HuH-7.5 (cell line): ENCODE data around the gene ZBTB17.
"Not testable (repeated sequence)": the region's sequence is repeated elsewhere in the genome, so short reads cannot be mapped to it uniquely, and the experiment has no call there.

Experiments
- DNase-seq: peaks from one replicate; pipeline ENCODE4 v3.0.0; 2011; ENCODE audit warnings: low spot score

The ZBTB17 gene

DNA sequence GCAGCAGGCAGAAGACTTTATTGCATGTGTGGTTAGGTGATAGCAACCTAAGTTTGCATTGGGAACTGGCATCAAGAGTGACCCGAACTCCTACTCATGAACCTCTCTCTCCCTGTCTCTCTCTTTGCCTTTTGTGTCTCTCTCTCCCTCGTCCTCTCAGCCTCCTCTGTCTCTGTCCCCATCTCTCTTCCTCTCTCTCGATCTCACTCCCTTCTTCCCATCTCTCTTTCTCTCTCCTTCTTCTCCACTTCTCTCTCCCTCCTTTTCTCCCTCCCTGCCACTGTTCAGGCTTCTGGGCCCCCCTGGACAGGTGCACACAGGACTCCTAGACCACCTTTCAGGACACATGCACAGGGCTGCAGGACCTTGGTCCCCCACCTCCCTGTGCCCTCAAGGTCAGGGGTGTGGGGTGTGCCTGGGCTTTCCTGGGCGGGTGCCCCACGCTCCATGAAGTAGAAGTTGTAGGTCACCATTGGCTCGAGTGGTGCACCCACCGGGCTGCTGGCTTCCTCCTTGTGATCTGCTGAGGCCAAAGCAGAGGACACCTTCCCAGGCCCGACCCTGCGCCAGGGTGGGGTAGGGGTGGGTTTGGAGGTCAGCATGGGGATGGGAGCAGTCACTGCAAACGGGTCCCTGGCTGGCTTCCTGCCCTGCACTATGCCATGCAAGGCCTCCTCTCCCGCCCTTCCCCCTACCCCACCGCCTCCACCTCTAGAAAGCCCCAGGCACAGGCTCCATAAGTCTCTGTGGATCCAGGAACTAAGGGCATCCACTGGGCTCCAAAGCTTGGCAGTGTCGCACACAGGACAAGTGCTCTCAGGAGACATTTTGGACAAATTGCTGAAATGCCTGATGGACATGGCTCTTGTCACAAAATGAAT lies 13.2 kb upstream of the ZBTB17 start:
- no peak for DNase-seq

DNA sequence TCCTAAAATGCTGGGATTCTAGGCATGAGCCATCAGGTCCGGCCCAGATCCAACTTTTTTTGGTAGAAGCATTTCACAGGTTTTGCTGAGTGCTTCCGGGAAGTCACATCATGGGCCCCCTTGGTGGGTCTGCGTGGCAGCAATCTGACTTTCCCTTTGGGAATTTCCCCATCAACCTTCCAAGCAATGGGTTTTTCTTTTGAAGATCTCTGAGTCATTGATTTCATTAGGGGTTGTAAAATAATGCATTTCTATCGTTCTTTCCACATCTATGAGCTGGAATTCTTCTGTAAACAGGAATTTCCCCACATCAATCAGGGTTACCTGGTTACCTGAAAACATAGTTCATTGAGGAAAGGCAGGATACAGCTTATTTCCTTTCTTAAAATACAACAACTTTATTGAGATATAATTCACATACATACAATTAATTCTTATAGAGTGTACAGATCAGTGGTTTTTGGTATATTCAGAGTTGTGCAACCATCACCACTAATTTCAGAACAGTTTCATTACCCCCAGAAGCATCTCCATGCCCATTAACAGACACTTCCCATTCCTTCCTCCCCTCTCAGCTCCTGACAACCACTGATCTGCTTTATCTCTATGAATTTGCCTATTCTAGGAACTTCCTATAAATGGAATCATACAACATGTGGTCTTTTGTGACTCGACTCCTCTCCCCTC lies 9.9 kb upstream of the ZBTB17 start:
- no peak for DNase-seq

DNA sequence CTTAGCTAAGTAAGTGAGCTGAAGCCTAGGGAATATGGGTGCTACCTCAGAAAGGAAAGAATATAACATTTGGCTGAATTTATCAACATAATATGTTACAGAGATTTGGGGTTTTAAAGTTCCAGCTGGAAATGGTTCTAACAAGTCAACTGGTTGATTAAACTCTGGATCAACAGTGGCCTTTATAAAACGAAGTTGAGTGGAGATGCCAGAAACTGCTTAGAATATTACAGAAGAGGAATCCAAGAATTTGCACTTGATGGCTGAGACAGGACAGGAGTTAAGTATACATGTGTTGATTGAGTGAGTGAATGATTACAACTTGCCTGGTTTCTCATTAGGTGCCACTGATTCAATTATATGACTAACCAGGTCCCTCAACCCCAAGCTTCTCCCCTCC lies 7.4 kb upstream of the ZBTB17 start:
- DNase-seq: no peak

DNA sequence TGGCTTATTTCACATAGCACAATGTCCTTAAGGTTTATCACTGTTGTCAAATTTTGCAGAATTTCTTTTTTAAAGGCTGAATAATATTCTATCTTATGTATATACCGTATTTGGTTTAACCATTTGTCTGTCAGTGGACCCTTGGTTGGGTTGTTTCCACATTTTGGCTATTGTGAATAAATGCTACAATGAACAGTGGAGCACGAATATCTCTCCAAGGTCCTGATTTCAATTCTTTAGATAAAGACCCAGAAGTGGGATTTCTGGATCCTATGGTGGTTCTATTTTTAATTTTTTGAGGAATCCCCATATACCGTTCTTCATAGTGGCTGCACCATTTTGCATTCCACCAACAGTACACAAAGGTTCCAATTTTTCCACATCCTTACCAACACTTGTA lies 5.8 kb upstream of the ZBTB17 start:
- DNase-seq: no peak

DNA sequence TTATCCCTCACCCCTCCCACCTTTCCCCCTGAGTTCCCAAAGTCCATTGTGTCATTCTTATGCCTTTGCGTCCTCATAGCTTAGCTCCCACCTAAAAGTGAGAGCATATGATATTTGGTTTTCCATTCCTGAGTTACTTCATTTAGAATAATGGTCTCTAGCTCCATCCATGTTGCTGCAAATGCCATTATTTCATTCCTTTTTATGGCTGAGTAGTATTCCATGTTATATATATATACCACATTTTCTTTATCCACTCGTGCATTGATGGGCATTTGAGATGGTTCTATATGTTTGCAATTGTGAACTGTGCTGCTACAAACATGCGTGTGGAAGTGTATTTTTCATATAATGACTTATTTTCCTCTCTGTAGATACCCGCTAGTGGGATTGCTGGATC lies 2.0 kb upstream of the ZBTB17 start:
- DNase-seq: not testable (repeated sequence)

DNA sequence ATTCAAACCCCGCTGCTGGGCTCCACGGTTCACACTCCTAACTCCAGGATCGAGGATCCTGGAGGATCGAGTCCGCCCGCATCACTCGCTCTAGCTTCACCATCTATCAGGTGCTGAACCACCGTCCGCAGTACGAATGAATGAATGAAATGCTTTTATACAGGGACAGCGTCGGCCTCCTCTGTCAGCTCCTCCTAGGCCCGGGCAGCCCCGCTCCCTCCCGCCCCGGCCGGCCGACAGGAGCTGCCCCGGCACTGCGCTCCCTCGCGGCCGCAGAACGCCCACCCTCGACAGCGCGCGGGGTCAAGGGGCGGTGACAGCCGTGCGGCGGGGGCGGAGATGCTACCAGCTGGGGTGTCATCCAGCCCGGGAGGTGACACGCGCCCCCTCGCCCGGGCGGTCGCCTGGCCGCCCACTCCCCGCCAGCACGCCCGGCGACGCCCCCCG lies 520 bp downstream of the ZBTB17 start:
- peak; percentile 67 for DNase-seq

DNA sequence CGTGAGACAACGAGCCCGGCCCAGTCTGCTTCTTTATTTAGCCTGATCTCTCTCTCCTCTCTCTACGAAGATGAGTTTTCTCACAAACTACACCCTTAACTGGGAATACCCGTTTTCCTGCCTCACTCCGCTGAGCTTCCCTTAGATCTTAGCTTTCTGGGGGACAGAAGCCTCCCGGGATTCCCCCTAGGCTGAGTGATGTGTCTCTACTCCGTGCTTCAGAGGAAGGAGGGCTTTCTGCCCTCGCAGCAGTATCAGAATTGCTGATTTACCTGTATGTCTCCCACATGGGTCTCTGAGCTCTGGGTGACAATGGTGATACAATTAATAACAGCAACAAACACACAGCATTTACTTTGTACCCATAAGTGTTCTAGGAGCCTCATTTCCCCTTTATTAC lies 1.0 kb downstream of the ZBTB17 start:
- DNase-seq: no peak

DNA sequence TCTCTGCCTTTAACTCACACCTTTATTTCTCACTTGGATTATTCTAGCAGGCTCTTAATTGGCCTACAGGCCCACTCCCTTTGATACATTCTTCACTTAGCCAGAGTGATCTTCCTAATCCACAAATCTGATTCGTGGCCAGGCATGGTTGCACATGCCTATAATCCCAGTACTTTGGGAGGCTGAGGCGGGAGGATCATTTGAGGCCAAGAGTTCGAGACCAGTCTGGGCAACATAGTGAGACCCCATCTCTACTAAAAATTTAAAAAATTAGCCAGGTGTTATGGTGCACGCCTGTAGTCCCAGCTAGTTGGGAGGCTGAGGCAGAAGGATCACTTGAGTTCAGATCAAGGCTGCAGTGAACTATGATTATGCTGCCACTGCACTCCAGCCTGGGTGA lies 2.1 kb downstream of the ZBTB17 start:
- no peak for DNase-seq

DNA sequence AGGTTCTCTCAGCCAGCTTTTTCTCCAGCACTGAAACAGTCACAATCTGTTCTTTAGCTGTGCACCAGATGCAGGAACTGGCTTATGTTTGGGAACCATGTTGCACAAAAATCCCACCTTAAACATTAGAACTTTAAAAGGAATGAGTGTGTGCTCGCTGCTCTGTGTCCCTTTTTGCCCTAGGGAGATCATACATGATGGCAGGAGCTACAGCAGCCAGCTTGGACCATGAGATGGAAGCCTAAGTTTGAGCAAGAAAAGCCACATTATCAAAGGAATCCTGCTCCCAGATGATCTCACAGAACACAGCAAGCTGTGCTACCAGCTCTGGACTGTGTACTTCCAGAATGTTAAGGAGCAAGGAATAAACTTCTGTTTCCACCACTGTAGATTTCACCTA lies 3.5 kb downstream of the ZBTB17 start:
- no peak for DNase-seq

DNA sequence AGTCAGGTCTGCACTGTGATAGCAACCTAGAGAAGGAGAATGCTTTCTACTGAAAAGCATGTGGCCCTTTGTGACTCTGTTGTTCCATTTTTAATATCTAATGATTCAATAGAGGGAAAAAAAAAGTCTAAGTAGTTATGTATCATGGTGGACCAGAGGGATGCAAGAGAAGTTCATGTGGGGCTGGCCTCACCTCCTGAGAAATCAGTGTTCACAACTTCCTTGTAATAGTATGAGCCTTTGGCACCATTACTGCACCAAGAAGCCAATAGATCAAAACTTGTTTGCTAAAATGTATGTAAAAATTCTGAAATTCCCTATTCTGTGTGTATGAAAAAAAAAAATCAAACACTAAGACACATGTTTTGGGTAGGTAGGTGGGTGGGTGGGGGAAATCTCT lies 5.0 kb downstream of the ZBTB17 start:
- DNase-seq: no peak

DNA sequence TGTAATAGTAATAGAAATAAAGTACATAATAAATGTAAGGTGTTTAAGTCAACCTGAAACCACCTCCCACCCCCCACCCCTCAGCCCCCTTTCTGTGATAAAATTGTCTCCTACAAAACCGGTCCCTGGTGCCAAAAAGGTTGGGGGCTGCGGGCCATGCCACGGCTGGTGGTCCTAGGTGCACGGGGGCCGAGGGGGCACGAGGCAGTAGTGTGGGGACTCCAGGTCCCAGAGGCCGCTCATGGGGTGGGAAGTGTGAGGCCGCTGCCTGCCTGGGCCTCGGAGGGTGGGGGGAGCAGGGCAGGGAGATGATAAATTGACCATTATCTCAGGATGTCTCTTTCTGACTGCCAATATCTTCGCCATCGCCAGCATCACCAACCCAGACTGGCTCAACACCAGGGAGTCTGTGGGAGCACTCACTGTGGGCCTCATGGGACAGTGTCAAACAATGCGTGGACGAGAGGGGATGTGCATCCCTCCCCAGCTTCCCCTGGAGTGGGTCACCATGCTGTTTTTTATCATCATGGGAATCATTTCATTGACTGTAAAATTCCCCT lies 6.5 kb downstream of the ZBTB17 start:
- no peak for DNase-seq

DNA sequence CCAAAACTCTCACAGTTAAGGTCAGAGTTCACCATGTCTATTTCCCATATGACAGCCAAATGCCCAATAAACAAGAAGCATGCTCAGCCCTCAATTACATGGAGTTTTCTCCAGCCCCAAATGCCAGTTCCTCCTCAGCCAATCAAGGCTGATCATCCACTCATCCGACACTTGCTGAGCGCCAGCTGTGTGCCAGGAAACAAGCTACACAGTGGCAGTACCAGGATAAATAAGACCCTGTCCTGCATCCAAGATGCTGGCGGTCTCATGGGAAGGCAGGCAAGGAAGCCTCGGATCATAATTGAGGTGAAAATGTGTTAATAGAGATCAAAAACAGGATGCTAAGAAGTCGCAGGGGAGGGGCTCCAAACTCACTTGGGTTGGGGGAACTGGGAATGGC lies 7.7 kb downstream of the ZBTB17 start:
- DNase-seq: no peak

DNA sequence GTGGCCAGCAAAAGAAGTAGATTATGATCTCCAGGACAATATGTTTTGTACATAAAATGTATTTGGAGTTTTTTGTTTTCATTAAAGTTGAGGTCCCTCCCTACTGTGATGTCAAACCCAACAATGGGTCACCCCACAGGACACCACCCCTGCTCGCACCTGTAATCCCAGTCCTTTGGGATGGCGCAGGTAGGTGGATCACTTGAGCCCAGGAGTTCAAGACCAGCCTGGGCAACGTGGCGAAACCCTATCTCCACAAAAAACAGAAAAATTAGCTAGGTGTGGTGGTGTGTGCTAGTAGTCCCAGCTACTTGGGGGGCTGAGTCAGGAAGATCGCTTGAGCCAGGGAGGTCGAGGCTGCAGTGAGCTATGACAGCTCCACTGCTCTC lies 9.0 kb downstream of the ZBTB17 start:
- no peak for DNase-seq

DNA sequence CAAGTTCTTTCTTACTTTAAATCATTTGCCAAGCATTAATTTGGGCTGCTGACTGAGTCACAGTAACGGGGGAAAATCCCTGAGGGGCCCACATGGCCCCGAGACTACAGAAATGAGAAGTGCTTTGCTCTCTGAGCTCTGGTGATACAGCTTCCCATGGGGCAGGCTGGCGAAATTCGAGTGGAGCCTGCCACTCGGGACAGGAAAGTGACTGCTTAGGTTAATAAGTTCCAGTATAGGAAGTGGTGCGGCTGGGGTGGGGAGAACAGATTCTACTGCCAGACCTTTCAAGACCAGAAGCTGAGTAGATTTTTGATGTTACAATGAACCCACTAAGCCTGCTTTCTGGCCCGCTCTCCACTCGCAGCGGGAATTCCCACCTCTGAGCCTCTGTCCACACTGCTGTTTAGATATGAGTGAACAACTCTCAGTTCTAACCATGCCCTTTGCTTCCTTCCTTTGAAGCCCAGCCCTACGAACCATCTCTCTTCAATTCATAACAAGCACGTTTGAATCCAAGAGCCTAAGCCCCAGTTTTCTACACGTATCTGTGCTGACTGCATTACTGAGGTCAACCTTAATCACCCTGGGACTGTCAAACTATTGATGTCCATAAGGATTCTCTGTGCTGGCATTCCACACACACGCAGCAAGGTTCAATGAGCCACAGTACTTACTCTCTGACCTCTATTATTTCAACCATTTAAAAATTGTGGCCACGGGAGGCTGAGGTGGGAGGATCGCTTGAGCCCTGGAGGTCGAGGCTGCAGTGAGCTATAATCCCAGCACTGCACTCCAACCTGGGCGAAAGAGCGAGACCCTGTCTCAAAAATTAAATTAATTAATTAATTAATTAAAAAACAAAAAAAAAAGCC lies 9.6 kb downstream of the ZBTB17 start:
- no peak for DNase-seq

DNA sequence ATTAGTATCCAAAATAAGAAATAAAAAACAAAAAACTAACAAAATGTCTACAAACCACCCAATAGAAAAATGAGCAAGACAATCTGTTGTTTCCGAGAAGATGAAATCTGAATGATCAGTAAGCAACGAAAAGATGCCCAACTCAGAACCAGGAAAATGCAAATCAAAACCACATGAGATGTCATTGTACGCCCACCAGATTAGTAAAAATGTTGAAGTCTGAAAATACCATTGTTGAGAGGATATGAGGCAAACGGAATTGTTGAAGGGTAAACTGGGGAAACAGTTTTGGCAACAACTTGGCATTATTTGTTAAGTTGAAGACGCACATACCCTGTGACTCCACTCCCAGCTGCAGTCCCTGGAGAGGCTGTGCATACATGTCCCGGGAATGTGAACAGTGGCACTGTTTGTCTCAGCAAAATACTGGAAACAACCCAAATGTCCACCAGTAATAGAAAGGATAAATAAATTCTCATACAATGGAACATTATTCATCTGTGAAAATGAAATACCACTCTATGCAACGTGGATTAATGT lies 10.6 kb downstream of the ZBTB17 start:
- no peak for DNase-seq

DNA sequence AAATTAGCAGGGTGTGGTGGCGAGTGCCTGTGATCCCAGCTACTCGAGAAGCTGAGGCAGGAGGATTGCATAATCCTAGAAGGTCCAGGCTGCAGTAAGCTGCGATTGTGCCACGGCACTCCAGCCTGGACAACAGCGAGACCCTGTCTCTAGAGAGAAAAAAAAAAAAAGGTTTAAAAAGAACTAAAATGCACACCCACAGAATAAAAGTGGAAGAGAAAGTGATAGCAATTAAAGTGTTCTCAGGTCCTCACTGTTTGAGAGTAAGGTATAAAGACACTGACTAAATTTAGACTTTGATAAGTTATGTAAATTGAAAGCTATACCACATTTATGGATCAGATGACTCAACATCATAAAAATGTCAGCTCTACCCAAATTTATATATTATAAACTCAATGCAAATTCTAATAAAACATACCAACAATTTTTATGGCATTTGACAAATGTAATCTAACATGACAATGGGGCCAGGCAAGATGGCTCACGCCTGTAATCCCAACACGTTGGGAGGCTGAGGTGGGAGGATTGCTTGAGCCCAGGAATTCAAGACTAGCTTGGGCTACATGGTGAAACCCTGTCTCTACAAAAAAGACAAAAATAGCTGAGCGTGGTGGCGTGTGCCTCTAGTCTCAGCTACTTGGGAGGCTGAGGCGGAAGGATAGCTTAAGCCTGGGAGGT lies 11.8 kb downstream of the ZBTB17 start:
- DNase-seq: no peak

DNA sequence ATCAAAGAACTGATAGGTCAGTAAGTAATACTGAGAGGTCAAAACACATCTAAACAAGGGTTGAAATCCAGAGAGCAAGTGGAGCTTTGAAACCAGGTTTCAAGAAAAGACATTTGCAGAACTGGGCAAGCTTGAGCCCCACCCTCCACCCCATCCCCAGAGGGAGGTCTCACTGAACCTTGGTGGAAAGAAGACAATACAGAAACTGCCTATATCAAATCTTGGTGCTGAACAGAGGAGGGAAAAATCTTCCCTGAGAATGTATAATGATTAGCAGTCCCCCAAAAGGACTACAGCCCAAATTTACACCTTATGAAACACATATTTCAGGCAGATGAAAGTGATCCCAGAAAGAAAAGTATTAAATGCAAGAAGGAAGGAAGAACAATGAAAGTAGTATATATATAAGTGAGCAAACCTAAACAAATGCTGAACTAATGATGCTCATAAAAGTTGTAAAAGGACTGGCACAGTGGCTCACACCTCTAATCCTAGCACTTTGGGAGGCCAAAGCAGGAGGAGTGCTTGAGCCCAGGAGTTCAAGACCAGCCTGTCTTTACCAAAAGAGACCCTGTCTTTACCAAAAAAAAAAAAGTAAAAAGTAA lies 12.4 kb downstream of the ZBTB17 start:
- no peak for DNase-seq

DNA sequence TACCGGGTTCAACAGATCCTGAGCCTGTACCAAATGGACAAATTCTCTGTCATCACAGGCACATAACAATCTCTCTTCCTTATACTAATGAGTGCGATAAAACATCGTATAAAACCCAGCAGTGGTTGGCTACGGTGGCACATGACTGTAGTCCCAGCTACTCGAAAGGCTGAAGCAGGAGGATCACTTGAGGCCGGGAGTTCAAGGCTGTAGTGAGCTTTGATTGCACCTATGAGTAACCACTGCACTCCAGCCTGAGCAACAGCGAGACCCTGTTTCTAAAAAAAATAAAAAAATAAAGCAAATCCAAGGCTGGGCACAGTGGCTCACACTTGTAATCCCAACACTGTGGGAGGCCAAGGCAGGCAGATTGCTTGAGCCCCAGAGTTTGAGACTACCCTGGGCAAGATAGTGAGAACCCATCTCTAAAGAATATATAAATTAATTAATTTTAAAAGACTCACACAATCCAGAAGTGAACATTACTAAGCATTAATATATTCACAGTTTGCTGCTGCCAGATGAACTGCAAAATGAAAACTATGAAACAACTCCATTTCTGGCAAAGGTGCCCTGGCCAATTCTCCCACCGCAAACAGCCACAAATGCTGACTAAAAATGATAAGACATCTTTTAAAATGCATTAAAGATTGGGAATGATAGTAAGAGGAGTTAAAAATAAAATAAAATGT lies 13.1 kb downstream of the ZBTB17 start:
- DNase-seq: no peak

DNA sequence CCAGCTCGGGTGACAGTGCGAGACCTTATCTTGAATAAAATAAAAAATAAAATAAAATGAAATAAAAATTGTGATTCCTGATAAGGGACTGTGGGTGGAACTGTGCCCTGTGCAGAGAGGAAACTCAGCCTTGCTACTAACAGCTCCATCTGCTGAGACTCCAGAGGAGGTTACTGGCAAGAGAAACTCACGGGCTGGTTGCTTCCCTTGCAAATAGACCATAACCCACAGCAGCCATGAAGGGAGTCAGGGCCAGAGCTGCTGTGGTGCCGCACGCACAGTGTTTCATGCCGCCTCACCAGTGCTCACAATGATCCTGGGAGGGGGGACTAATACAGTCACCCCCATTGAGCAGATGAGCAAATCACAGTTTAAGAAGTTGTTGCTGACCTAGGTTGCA lies 13.7 kb downstream of the ZBTB17 start:
- no peak for DNase-seq

DNA sequence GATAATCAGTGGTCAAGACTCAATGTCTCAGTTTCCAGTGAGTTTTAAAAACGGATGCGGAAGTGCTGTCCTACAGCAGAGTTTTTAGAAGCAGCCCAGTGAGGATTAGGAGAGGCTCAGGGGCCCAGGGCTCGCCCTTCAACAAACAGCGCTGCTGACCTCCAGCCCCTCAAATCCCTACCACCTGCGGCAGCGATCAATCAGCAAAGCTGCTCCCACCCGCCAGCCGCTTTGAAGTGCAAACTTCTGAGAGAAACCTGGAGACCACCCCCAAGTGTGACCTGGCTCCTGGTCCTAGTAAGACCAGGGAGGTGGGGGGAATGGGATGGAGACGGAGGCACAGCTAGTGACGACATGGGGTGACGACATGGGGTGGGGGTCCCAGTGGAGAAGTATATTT lies 14.4 kb downstream of the ZBTB17 start:
- DNase-seq: no peak
